NCI-H1694 (cell line): ENCODE data around the gene TMUB1.
A peak's percentile ranks its signal among the peaks of the same experiment; 100 is the strongest.

ENCODE experiments used
- DNase-seq: peaks from one replicate; lab custom pipeline; 2025; lab: John Stamatoyannopoulos, UW

TMUB1 gene

DNA sequence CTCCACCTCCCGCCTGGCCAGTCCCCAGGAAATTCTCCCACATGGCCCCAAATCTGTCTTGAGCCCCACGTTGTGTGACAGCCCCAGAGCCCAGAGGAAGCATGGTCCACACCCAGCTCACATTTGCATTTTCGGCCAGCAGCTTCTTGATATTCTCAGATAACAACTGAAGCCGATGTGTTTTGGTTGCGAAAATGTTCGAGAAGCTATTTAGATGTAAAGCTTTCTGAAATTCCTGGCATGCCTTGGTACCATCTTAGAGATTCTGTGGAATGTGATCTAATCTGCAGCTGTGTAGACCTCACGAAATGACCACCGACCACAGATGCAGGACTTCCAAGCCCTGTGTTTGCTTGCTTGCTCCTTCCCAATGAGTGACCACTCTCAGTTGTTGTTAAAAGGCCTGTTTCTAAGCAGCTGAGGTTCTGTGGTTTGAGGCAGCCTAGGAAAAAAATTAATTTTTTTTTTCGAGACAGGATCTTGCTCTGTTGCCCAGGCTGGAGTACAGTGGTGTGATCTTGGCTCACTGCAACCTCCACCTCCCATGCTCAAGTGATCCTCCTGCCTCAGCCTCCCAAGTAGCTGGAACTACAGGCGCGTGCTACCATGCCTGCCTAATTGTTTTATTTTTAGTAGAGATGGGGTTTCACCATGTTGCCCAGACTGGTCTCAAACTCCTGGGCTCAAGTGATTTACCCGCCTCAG lies 15.1 kb downstream of the TMUB1 start:
- no peak for DNase-seq

DNA sequence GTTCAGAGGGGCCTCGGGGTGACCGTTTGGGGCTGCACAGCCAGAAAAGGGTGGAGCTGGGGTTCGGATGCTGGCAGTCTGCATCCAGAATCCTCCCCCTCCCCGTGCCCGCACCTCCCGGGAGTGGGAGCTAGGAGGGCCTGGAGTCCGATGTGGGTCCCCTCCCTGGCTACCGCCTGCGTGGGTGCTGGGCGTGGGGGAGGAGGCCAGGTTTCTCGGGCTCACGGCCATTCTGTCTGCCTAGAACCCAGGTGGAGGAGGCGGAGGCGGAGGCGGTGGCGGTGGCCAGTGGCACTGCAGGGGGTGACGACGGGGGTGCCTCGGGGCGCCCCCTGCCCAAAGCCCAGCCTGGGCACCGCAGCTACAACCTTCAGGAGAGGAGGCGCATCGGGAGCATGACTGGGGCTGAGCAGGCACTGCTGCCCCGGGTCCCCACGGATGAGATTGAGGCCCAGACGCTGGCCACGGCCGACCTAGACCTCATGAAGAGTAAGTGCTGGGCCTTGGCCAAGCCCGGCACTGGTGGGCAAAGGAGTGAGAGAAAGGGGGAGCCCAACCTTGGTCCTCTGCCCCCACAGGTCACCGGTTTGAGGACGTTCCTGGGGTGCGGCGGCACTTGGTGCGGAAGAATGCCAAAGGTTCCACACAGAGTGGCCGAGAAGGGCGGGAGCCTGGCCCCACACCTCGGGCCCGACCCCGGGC lies 16.9 kb downstream of the TMUB1 start:
- no peak for DNase-seq

DNA sequence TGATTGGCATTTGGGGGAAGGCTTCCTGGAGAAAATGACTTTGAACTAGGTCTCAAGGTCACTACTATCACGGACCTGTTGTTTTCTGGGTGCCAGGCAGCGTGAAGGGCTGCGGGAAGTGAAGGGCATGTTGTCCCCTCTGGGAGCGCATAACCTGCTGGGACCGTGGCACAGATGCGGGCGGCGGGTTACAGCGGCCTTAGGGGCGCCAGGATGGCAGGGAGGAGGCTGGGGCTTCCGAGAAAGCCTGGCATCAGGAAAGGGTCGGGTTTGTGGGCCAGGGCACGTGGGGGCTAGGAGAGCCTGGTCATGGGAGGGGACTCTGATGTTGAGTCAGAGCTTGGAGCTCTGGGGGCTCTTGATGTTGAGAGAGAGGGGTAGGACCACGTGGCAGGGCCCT lies 17.8 kb downstream of the TMUB1 start:
- no peak for DNase-seq

DNA sequence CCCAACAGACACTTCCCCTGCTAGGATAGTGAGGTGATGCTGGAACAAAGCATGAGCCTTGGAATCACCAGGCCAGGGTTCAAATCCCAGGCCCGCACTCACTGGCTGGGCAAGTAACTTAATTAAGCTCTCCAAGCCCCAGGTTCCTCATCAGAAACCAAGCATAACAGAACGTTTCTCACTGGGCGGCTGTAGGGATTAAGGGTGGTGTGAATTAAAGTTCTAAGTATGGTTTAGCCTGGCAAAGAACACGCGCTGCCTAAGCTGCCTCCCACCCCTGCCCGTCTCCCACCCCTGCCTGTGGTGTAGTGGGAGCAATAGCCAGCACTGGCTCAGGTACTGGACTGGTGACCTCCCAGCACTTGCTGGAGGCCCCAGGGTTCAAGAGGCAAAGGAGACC lies 18.3 kb downstream of the TMUB1 start:
- DNase-seq = no peak

DNA sequence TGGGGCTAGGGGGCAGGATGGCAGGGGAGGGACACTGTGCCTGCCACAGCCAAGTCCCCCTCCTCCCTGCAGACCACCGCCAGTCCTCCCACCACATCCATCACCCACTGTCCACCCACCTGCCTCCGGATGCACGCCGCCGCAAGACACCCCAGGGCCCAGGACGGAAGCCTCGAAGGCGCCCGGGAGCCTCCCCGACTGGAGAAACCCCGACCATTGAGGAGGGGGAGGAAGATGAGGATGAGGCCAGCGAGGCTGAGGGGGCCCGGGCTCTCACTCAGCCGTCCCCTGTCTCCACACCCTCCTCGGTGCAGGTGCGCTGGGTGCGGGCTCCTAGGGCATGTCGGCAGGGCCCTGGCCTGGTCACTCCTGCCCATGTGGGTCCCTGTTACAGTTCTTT lies 18.8 kb downstream of the TMUB1 start:
- DNase-seq = no peak

DNA sequence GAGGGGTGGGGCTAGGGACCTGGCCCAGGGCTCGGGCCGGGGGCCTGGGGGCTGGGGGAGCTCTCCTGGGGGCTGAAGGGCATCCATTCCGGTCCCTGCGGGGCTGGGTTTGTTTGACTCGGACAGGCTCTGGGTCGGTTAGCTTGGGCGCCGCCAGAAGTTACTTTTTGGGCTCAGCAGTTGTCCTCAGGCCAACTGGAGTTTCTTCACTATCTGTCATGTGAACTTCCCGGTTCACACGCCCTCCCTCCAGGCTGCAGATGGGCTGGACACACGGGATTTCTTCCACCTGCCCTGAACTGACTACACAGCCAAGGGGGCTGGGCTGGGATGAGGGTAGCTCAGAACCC lies 20.1 kb downstream of the TMUB1 start:
- DNase-seq = no peak

DNA sequence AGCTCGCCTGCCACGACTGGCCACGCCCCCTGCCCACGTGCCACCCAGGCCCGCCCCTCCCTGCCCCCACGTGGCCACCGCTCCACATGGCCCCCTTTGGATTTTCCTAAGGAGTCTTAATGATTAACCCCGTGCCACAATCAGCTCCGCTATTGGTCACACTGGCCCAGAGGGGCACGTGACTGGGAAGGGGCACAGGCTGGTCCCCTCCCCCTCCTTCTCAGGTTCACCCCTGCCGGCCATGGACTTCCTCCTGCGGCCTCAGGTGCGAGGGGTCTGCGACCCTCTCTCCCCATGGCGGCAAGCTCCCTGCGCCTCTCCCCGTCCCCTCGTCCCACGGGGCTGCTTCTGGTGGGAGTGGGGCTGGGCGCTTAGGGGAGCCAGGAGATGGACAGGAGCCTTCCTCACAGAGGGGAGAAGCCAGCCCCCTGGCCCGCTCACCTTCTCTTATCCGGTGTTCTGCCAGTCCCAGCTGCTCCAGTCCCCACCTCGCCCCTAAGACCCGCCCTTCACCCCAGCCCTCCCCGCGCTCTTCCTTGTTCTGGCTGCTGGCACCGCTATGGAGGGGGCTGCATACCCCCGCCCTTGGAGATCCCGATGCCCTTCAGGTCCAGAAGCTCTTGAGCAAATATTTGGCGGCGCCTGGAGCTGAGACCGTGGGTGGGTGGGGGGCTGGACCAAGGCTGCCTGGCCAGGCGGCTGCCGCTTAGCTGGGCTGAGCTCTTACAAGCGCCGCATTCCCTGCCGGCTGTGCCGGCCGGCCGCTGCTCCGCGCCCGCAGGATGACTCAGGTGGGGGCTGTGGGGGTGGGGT lies 20.7 kb downstream of the TMUB1 start:
- DNase-seq = no peak

DNA sequence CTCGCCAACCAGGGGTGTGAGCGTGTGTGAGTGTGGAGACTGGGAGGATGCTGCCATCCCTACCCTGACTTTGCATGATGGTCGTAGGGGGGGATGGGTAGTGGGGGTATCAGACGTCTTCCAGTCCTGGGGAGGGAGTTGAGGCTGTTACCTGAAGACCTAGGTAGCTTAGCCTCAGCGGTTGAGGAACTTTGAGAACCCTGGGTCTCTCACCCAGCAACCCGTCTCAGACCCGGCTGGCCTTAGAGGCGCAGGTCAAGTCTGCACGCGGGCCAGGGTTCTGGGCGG lies 21.2 kb downstream of the TMUB1 start:
- DNase-seq = no peak

DNA sequence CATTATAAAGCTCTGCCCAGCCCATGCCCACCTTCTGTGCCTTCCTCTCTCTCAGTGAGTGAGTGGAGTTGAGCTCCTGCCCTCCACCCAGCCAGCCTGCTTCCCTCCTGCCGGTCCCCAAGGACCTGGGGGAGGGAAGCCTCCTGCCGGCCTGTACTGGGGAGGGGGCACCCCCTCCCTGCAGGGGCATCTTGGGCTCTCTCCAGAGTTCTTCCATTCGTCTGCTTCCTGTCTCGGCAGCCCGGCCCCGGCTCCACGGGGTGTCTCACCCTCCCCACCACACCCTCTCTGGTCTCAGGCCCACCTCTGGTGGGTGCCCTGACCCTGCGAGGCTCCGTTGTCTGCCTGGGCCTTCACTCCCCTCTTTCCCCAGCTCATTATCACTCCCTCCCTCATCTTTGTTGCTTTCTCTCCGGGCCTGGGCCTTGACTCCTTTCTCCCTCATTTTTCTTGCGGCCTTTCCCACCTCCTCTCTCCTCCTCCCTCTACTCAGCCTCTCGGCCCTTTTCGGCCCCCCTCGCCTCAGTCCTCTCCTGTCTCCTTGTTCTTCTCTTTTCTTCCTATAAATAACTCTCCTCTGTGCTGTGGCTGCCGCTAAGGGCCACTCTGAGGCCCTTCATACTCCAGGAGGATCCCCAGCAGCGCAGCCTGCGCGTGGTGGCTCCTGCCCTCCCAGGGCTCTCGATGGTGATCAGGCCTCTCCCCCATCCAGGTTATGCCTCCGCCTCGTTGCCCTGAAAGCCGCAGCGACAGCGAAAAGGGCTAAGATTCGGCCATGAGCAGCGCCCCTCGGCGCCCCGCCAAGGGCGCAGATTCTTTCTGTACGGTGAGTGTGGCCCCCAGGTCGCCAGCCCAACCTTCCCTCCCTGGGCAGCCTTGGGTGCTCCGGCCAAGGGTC lies 21.8 kb downstream of the TMUB1 start:
- no peak for DNase-seq

DNA sequence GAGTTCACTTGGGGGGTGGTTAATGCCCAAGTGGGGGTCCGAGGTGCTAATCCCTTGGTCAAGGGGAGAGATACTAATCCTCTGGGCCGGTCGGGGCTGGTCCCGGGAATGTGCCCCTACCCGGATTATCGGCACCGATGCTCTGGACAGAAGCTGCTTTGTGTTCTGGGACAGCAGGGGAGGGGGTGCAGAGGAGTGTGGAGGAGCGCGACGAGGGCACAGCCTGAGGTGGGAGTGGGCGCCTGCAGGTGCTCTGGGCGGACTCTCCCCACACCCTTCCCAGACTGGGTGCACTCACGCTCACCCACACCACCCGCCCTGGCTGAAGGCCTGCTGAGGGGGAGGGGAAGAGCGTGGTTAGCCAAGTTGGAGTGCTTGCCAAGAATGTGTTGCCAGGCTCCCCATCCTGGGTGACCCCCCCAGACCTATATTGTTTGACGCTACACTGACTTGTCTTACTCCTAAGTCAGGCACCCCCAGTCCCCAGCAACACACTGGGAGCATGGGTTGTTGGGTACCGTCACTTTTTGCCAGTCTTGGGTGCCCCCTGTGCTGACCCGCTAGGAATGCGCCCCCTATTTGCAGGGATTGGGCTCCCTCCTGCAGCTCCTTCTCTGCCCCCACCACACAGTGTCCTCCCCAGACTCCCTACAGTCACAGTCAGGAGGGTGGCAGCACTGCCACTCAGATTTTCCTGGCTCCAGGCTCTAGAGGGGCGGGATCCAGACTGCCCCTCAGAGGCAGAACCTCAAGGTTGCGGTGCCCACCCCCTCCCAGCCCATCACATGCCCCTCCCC lies 22.7 kb downstream of the TMUB1 start:
- DNase-seq = peak; percentile 45

DNA sequence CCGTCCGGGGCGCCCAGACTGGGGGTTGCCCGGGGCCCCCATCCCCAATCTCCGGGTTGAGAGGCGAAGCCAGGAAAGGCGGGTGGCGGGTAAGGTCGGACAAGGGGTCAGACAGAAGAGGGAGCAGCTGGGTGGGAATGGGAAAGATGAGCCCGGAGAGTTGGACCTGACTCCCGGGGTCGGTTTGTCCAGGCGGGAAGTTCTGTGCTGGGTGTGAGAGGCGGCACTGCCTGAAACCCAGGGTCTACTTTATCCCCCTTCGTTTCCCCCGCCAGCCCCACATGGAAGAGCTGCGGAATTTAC lies 23.2 kb downstream of the TMUB1 start:
- no peak for DNase-seq

DNA sequence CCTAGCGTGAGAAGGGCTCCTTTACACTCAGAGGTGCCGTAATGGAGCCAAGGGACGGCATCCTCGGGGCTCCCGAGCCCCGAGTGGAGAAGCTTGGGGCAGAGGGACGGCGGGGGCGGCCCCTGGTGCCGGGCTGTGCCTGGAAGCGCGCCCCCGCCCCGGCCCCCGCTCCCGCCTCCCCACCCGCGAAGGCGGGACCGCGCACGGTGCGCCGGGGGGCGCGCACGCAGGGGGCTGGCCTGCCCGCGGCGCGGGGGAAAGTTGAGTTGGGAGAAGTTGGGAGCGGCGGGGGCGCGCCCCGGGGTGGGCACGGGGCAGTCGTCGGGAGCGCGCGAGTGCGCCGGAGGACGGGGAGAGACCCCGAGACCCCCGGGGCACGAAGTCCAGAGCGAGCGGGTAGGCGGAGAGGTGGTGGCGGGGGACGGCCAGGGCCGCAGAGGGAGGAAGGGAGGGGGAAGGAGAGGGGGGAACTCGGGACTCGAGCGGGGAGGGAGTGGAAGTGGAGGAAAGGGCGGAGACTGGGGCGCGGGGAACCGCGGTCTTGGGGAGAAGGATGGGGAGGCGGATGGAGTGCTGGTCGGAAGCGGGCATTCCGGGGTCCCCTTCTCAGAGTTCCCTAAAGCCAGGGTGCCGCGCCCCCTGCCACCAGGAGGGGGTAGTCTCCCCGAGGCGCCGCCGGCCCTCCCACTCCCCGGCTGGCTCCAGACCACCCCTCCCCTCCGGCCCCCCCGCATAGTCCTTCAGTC lies 23.8 kb downstream of the TMUB1 start, which contains the start of gene SLC4A2:
TSS of gene SLC4A2 (plus strand) at position 223 of the 746 bp plus-strand sequence. CDS start 2,399 bp downstream, outside the sequence.
- DNase-seq = peak; percentile 37

DNA sequence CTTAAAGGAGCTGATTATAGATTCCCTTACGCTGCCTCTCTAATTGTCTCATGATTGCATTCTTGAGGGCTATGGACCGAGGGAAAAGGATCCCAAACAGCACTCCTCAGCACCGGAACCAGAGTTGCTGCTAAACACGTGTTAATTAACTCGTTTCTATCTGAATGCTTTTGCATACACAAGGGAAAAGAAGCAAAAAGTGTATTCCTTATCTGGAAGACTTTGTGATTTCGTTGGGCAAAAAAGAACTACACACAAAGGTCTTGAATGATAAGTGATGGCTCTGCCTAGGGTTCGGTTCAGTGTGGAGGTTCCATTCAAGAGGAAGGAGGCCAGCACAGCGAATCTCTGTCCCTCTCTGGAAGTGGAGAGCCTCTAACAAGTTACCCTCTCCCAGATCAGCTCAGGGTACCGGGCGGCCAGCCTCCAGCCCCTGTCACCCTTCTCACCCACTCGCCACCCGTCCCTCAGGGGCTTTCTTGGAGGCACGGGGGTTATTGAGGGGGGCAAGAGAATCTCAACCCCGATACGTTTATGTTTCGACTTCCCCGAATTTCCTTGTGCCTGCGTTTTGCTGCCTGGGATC lies 24.4 kb downstream of the TMUB1 start:
- no peak for DNase-seq

DNA sequence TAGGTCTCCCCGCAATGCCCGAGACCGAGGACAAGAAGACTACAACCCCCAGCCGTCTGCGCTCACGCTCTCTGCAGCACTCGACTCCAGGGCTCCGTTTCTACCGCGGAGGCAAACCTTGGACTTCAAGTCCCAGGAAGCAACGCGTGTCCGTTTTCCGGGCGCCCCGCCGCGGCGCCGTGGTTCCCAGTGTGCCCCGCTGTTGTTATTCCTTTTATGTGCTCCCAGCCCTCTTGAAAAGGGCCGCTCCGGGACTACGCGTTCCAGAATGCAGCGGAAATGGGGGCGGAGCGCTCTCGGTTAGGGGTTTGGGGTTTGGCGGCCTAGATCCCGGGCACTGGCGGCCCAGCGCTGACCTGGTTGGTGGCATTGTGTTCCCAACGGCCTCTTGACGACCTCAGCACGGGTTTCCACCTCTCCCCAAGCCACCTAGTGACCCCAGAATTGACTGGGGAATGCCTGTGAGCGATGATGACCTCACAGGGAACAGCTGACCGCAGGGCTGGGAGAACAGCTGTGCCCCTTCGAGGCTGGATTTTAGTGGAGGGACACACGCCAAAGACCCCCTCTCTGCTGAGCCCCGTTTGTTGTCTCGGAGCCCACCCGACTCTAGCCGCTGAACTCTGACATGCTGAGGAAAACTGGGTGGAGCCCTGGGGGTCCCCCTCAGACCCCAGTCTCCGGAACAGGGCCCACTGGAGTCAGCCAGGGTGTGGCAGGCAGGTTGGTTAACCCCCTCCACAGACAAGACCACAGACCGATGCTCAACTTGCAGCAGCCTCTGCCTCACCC lies 25.1 kb downstream of the TMUB1 start:
- DNase-seq = peak; percentile 99

DNA sequence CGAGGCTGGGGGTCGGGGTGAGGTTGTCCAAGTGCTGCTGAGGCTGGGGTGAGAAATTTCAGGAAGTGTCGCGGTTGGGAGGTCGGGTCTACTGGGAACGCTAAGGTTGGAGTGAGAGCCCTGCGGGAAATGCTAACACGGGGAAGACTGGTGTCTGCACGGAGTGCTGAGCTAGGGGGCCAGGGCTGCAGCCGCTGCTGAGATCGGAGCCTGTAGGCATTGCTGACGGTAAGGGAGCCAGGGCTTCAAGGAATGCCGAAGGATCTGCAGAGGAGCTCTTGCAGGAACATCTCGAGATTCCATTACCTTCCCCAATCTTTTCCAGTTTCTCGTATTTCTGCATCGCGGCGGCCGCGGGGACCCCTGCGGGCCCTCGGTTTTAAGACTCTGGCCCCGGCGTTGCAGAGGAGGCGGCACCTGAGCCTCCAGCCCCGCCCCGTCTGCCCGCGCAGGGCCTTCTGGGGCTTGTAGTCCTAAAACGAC lies 25.7 kb downstream of the TMUB1 start, which contains the start of gene CDK5:
TSS of gene CDK5 (minus strand) at position 392 of the 483 bp plus-strand sequence. CDS start at position 343, 49 bp downstream.
- DNase-seq = no peak

DNA sequence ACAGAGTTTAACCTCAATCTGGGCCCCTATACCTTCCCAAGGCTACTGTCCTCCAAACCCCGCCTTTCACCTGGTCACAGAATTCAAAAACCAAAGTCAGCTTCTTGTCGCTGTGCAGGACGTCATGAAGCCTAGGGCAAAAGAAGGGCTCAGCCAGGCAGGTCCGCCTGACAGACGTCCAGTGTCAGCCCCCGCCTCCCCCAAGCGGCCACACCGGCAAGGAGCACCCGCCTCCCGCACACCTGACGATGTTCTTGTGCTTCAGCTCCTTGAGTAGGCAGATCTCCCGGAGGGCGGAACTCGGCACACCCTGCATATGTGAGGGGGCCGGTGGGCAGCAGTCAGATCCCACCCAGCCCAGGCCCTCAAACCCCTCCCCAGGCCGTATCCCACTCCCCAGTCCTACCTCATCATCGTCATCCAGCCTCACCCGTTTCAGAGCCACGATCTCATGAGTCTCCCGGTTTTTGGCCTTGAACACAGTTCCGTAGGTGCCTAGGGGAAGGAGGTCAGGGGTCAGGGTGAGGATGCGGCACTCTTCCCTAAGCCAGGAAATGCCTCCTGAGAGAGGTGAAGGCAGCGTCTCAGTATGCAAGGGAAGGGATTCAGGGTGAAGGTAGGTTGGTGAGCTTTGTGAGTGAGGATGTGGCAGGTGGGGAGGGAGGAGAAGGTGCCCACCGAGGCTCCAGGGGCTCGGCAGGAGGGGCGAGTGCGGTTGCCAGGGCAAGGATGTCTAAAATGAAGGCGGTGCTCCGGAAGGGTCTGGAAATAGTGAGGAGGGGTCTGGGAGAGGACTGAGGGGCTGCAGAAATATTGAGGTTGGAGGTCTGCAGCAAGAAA lies 26.4 kb downstream of the TMUB1 start:
- DNase-seq = no peak

DNA sequence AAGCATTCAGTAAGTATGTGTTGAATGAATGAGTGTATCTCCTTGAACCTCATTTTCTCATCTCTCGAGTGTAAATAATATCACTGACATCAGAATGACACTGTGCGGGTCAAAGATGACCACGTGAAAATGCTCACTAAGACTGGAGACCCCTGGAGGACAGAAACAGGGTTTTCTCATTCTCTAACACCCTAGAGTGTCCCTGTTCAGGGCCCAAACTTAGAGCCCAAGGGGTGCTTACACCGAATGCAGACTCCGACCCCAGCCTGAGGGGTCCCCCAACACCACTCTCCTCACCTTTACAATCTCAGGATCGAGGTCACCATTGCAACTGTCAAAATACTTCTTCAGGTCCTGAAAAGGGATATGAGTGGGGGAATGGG lies 27.0 kb downstream of the TMUB1 start:
- no peak for DNase-seq

DNA sequence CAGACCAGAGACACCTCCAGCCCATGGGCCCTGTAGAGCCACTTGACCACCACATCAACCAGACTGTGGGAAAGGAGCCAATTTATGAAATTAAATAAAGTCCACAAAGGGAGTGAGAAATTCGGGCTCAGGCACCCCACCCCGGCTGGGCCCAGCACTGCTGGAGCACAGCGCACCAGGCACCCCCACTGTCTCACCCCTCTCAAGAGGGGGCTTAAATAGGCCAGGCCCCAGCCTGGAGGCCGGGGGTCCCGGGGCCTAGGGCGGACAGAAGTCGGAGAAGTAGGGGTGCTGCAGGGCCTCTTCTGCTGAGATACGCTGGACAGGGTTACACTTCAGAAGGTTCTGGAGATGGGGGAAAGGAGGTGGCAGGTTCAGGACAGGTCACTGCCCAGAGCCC lies 29.5 kb downstream of the TMUB1 start:
- no peak for DNase-seq
